NCI-H524 treated with DMSO at 0.1 percent for 48 hours (cell line): ENCODE data around the gene JUN.
A peak's percentile ranks its signal among the peaks of the same experiment; 100 is the strongest.
"Not testable (repeated sequence)": the region's sequence is repeated elsewhere in the genome, so short reads cannot be mapped to it uniquely, and the experiment has no call there.

Experiments used
- DNase-seq: peaks from one replicate; lab custom pipeline; 2025; lab: John Stamatoyannopoulos, UW

Gene JUN

DNA sequence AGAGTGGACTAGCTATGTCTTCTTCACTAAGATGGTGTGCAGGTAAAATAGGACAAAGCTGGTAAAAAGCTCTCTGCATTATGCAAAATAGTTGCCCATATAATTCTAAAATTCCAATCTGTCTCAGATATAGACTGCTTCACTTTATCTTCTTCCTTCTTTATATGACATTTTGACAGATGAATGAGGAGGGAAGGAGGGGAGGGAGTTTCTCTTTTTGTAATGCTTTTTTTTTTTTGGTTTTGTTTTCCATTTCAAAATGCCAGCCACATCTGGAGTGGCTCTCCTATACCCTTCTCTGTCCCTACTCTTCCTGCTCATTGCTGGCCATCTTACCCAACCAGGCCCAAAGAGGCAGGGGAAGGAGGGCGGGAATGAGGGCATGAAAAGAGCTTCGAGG lies 24.2 kb upstream of the JUN start:
- no peak for DNase-seq

DNA sequence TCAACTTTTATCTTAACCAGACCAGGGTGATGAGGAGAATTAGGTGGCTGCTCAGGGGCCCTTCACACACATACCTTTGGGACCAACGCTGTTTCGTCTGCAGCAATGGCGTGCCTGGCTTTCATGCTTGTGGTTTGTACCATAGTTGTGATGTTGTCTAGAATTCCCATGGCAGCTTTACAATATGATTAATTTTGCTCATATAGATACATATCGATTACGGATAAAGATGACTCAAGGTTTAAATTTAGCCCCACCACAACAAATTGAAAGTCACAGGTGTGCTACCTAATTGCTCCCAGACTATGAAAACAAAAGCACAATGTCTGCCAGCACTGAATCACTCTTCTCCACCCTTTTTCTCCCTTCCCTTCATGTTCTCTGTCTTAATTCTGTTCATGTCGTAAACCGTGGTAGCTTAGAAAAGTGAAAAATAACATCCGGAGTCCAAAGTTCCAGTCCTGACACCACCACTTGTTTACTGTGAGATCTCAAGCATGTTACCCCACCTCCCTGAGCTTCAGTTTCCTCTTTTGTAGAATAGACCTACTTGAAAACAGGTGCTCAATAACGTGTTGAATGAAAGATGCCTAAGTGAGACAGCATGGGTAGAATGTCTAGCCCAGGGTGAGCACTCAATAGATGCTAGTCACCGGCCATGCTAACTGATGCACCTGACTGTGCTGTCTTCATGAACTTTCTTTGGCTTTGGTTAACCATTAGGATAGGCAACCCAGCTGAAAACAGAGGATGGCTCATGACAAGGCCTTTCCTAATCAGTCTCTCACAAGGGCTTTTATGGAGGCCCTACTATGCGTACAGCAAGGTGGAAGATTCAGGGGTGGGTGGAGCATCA lies 22.1 kb upstream of the JUN start:
- no peak for DNase-seq

DNA sequence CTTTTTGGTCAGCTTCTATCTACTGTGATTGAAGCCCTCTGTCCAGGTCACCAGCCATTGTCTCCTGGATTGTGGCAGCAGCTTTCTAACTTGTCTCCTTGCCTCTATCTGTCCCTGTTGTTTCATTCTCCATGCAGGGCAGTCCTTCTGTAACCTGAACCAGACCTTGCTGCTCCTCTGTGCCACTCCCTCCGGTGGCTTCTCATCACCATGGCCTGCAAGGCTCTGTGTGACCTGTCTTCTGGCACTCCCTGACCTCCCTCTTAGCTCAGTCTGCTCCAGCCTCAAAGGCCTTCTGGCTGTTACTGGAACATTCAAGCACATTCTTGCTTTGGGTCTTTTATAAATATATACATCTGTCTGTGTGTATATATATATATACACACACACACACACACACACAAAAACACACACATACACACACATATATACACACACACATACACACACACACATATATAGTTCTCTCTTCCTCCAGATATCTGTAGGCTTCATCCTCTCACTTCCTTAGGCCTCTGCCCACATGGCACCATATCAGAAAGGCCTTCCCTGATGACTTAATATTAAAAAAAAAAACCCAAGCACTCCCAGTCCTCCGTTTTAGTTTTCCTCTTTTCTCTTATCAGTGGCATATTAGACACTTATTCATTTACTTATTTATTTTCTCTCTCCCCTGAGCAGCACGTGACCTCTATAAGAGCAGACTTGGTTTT lies 21.2 kb upstream of the JUN start:
- DNase-seq: no peak

DNA sequence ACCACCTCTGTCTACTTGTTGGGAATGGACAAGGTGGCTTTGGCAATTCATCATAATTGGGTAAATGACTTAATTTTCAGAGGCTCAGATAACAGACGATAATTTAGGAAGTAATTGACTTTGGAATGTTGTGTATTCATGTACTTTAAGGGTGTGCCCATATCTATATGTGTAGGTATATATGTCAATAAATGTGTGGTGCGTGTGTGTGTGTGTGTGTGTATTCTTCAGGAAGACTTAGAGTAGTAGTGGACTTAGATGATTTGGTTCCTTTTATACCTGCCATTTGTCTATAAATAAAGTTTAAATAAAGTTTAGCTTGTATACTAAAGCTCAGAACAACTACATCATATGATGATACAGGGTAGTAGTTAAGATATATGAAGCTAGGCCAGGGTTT lies 20.0 kb upstream of the JUN start:
- DNase-seq: no peak

DNA sequence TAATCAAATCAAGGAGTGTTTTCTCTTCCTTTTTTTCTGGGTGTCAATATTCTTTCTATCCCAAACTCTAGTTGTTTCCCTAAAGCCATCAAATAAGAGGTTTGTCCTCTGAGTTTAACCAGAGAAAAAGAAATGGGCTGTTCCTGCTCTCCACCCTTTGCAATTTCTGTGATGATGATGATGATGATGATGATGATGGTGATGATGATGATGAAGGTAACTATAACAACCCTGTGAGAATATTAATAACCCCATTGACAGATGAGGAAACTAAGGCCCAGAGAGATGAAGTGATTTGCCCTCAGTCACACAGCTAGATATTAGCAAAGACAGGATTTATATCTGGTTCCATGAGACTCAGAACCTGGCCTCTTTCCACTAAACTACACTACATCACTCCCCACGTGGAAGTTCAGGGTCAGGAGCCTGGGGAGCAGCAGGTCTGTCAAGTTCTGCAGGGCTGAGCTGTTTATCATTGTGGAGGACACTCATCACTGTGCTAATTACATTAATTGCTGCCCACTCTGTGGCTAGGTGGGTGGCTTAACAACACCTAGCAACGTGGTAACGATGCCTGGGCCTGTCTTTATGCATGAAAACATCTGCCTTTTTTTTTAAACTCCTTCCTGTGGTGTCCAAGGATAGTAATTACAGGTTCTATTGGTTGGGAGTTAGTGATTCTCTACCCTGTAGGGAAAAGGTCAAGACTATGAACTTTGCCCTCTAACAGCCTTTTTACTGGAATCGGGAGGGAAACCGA lies 19.0 kb upstream of the JUN start:
- DNase-seq: no peak

DNA sequence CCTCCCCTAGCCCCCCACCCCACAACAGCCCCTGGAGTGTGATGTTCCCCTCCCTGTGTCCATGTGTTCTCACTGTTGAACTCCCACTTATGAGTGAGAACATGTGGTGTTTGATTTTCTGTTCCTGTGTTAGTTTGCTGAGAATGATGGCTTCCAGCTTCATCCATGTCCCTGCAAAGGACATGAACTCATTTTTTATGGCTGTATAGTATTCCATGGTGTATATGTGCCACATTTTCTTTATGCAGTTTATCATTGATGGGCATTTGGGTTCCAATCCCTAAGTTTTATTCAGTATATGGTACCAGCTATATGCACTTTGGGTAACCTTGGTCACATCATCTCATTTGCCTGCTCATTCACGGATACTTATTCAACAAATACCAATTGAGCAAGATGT lies 17.4 kb upstream of the JUN start:
- DNase-seq: not testable (repeated sequence)

DNA sequence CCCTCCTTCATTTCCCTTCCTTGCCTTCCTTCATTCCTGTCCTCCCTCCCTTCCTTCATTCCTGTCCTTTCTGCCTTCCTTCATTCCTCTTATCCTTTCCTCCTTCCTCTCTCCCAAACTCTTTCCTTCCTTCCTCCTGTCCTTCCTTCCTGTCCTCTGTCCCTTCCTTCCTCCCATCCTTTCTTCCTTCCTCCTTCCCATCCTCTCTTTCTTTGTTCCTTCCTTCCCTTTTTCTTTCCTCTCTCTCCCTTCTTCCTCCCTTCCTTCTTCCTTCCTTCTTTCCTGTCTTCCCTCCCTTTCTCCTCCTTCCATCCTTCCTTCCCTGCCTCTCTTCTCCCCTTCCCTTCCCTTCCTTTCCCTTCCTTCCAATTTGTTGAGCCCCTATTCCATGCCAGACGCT lies 15.8 kb upstream of the JUN start:
- no peak for DNase-seq

DNA sequence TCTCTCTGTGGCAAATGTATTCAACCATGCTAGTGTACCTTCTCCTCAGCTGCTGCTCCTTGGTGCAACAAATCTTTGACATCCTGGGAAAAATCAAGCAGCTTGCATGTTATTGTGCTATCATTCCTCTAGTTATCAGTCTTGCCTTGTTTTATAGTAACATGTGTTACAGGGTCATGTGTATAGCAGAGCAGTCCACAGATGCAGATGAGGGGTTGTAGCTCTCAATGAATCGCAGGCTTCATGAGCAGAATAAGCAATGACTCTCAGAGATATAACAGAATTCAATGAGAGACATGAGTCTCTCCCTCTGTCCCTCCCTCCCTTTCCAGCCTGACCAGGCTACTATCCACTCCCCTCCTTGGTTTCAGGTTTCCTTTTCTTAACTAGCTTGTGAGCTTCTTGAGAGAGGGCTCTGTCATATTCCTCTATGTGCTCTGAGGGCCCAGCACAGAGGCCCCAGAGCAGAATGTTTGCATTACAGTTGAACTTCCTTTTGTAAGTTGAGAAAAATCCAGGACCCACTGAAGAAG lies 15.1 kb upstream of the JUN start:
- DNase-seq: no peak

DNA sequence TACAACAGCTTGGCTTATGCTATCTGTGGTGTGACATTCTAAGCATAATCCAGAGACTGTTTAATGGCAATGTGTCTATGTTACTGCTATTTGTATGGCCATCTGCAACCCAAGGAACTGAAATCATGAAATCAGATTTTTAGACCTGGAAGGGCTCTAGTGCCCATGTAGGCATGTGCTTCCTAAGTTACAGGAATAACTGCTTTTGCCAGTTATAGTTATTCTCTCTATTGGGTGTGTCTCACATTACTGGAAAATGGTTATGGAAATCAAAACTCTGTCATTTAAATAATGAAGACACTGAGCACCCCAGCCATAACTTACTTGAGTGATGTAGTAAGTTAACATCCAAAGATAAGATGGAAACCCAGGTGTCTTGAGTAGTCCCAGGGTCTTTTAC lies 12.6 kb upstream of the JUN start:
- no peak for DNase-seq

DNA sequence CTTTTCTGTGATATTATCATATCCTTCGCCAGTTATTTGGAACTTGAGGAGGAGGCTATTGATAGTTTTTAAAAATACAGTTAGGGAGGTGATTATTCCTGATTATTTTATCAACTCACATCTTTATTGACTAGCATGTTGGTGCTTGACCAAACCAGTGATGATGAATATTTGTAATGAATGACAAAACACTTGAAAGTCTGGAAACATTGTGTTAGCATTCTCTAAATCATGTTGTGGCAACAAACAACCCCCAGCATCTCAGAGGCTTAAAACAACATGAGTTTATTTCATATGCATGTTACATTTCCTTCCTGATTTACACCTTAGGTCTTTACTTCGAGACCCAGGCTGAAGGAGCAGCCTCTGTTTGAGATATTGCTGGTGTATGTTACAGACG lies 10.7 kb upstream of the JUN start:
- DNase-seq: no peak

DNA sequence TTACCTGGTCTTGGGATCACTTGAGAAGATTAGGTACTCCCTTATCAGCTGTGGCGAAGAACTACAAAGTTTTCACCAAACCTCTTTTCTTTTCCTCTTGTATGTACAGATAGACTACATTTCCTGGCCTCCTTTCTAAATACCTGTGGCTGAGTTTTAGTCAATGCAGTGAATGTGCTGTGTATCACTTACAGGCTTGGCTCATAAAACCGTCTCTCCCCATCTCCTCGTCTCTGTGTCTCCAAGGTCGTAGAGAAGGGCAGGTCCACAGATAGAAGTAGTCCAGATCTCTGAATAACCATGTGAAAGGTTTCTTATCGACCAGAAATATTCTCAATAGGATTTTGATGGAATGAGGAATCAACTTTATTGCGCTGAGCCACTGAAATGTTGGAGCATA lies 9.0 kb upstream of the JUN start:
- DNase-seq: no peak

DNA sequence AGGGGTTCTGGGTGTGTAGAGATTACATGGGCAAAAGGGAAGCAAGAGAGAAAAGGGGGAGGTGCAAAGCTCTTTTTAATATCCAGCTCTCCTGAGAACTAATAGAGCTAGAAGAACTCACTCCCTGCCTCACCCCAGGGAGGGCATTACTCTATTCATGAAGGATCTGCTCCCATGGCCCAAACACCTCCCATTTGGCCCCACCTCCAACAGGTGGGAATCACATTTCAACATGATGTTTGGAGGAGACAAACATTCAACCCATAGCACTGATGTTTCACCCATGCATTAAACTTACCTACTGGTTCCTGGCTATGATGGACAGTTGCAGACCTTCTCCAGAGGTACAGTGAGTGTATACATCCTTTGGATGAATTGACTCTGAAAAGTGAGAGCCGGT lies 7.3 kb upstream of the JUN start:
- no peak for DNase-seq

DNA sequence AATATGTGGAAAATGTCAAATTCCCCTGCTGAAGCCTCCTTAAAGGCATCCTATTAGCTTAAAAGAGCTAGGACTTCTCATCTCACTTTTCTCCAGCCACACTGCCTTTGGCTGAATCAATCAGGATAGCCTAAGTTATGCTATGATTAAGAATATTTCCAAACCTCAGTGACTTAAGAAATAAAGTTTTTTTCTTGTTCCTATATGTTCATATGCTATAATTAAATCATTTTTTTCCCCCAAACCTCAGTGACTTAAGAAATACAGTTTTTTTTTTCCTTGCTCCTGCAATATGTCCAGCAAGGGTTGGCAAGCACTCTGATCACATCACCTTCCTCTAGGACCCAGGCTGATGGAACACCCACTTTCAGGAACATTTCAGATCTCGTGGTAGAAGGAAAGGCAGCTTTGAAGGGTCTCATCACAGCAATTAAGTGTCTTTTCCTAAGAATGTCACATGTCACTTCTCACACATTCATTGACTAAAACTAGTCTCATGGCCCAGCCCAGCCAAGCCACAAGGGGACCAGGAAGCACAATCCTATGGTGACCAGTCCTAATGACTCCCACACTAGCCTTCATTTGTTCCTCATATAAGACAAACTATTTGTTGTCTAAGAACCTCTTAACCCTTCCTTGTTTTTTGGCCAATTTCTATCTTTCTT lies 6.3 kb upstream of the JUN start:
- DNase-seq: no peak

DNA sequence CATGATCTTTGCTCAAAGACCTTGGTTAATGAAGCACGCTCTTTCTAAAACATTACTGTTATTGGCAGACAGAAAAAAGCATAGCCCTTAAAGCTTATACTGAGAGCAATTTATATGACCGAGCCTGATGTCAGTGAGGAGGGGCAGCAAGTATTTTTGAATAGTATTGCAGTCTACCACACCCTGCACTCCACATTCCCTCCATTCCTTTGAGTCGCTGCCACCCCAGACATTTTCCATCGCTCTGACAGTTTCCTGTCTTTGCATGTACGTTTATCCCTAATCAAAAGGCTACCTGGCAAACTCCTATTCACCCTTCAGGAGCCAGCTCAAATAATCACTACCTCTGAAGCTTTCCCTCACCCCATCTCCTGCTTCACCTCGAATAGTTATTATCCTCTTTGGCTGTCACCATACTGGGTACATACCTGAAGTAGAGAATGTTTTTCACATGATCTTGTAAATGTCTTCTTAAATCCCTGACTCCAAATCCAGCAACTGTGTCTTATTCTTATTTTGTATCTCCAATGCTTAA lies 5.5 kb upstream of the JUN start:
- no peak for DNase-seq

DNA sequence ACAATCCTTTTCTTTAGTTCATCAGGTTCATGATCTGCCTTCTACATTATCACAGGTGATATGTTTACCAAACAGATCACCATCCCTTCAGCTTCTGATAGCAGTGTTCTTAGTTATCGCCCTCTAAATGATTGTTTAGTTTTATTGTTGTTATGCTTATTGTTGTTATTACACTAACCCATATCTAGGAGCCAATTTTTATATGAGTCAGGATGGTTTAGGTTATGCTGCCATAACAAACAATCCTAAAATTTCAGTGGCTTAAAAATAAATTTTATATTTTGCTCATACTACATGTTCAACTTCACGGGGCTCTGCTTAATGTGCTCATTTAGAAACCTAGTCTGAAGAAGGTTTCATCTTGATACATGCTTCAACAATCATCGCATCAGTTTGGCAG lies 4.4 kb upstream of the JUN start:
- no peak for DNase-seq

DNA sequence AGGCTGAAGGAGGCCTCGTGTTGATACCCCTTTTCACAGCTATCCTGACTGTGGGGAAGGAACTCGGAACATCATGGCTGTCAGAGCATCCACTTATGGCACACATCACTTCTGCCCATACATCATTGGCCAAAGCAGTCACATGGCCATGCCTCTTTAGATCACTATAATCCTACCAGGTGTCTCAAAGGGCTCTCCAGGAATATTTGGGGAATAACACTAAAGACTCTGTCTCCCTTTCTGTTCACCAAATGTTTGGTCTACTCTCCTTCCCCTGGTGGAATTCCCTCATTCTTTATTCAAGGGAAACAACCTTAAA lies 3.0 kb upstream of the JUN start:
- DNase-seq: no peak

DNA sequence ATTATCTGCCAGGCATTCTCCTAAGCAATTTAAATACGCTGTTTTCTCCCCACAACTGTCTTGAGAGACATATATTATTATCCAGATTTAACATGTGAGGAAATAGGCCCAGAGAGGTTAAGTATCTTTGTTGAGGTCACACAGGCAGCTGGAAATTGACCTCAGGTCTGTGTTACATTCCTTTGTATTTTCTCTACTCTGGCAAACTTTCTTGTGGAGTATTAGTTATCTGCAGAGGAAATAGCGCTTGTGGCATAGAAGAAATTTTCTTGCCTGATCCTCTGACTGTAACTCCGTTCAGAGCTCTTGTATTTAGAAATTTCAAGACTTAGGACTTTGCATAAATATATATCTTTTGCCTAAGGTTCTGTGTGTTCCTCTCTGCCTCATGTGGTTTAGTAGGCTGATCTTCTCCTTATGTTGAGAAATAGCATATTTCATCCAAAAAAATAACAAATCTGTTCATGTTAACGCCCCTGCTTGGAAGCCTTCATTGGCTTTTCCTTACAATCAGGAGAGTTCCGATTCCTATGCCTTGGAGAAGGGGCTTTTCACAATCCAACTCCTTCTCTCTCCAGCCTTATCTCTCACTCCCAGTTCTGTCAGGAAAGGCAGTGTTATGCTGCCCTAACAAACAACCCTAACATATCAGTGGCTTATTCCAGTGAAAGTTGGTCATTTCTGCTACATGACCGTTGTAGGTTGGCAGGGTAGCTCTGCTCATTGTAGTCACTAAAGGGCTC lies 2.5 kb upstream of the JUN start:
- no peak for DNase-seq

DNA sequence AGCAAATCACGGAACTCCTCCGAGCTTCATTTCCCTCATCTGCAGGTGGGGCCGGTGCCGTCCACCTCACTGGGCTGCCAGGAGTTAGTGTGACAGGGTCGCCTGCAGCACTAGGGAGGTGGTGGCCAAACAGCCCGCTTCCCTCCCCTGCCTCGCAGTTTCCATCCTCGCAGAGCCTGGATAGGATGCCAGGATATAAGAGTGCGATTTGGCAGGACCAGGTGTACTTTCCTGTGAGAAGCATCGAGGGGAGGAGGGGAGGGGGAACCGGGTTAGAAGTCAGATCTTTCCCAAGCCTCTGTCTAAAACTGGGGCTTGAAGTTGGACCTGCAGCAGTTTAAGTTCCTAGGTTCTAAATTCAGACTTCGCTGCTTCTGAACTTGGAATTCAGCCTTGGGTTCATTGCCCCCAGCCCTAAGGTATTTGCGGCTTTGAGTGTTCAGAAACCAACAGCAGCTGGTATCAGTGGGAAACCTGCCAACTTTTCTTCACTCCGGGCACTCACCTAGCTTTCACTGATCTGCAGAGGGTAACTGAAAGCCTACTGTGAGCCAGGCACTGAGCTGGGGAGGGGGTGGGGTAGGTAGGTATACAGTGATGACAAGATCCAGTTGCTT lies 1.7 kb upstream of the JUN start:
- DNase-seq: peak; percentile 29

DNA sequence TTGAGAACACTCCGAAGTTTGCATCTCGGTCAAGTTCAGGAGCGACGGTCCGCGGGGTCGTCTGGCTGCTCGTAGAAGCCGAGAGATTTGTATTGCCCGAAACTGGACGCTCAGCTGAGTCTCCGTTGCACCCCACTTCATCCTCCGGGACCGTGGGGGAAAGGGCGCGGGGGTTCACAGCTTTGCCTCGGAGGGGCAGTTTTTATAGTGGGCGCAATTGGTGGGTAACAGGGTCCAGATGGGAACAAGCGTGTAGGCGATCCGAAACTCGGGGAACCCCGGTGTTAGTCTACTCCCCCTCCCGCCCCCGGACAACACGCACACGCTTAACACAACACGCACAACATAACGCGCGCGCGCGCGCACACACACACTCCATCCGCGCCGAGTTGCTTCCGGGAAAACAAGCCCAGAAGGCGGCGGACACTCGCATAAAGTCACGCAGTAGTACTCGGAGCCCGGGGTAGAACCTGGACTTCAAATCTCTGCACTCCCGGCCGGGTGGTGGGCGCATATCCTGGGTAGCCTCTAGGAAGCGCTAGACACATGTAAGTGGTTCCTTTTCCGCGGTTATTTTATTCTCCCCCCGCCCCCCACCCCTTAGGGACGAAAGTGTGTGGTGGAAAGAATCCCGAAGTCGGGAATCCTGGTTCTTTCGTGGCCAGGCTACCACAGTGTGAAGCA lies 1.1 kb upstream of the JUN start:
- DNase-seq: peak; percentile 35
